Esophagus squamous epithelium (tissue), 5 donors: ENCODE results near the gene FGGY. TPM values are rescaled to one million over a fixed set of nuclear protein-coding genes. Genes with fewer than 3 reads are reported as not detected.

Source experiments
- DNase-seq: peaks from one replicate; lab custom pipeline; 2025; lab: John Stamatoyannopoulos, UW
- H3K27ac ChIP-seq, 4 donors: fragments of 200-600 bp; sonication (generic); one replicate each; pipeline ENCODE4 v1.5.1; 2016 to 2019; ENCODE audit warnings: mild to moderate bottlenecking in 1 of 4
- H3K27me3 ChIP-seq, 4 donors: fragments of 200-600 bp; sonication (generic); 1 replicate in 3 of 4; 2 replicates in 1 of 4; pipeline versions ENCODE4 v1.5.1 to v1.6.0; 2017 to 2021; ENCODE audit warnings: antibody characterized with exemption in 1 of 4
- H3K36me3 ChIP-seq, 3 donors: fragments of 200-600 bp; sonication (generic); one replicate each; pipeline ENCODE4 v1.5.1; 2016 to 2019
- H3K4me1 ChIP-seq, 3 donors: fragments of 200-600 bp; sonication (generic); one replicate each; pipeline ENCODE4 v1.5.1; 2017 to 2019
- H3K4me3 ChIP-seq, 4 donors: fragments of 200-600 bp; sonication (generic); 1 replicate in 3 of 4; 2 replicates in 1 of 4; pipeline ENCODE4 v1.5.1; 2016 to 2019; ENCODE audit warnings: mild to moderate bottlenecking in 2 of 4, moderate library complexity in 1 of 4
- H3K9me3 ChIP-seq, 3 donors: fragments of 200-600 bp; sonication (generic); one replicate each; pipeline ENCODE4 v1.5.1; 2016 to 2019
- CTCF ChIP-seq, 6 experiments: fragments of 450-650 bp in 4 of 6; fragments of 200-600 bp in 2 of 6; sonication (generic) in 2 of 6; IDR thresholded peaks; one replicate each; pipeline ENCODE4 v1.5.1; 2016 to 2019; ENCODE audit warnings: antibody characterized with exemption in 6 of 6, mild to moderate bottlenecking in 4 of 6, moderate library complexity in 4 of 6
- POLR2A ChIP-seq, 4 donors: fragments of 450-650 bp; IDR thresholded peaks; one replicate each; pipeline ENCODE4 v1.6.1; 2017; ENCODE audit warnings: antibody characterized with exemption in 4 of 4, mild to moderate bottlenecking in 4 of 4, moderate library complexity in 3 of 4
- WGBS, 2 donors: methylation state at CpG; one replicate each; pipeline ENCODE4 v1.1.5; 2018; 5-methylcytosine and 5-hydroxymethylcytosine counted together
- intact Hi-C: fragments of 100-400 bp; cut with DNase I; formaldehyde crosslinking; loops from one replicate; pipeline ENCODE4 v1.15.0; 2022
- total RNA-seq, 4 donors: library from RNA; depleted of rRNA; stranded (reverse); fragments of >200 nt; gene quantifications; one replicate each; pipeline ENCODE4 v1.1.0, GENCODE V29; 2016
- donor health status: DM: yes; HTN: yes; CAD: no.

FGGY gene
- total RNA-seq, 4 donors from 2014 or later: 6.0 to 18.1 (median 9.3) TPM

GRCh38 chr1:59670662-59671061 lies 373.8 kb downstream of the FGGY start:
- intact Hi-C loops: no loop called here

DNA sequence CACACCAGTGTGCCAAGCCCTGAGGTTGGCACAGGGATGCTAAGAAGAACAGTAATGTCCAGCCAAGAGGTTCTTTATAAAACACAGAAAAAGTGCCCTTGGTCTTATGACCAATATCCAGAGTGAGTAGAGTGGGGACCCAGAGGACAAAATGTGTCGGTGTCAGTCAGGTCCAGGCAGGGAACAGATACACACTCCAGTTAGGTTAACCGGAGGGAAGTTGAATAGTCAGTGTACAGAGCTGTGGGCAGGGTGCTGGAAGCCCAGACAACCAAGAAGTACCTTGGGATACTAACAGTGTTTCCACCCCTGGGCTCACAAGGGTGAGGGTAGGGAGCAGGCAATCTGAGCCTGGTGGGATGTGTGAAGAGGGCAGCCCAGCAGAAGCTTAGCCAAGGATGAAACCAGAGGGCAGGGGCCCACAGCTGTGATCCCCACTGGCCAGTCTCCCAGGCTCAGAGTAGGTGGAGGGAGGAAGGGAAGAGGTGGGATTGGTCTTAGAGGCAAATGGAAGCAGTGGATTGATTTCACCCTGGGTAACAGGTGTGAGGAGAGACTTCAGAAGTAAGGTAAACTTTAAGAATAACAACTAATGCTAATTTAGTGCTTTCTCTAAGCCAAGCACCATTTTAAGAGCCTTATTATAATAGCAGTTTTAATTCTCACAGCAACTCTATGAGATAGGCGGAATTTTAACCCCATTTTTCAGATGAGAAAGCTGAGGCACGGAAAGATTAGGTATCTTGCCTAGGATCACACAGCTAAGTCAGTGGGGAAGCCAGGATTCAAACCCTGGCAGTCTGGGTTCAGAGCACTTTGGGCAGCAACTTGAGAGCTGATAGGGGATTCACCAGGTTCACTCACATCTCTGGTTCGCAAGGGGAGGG lies 374.4 kb downstream of the FGGY start:
- peaks cover 18 to 68% (median 25%) of the 10 kb centered on the region in 3 donors for H3K4me1 ChIP-seq
- no peaks in the 10 kb centered on the region for H3K27me3 ChIP-seq
- DNase-seq: no peak
- intact Hi-C loops: no loop called here
- H3K36me3 ChIP-seq: no peaks in the 10 kb centered on the region
- peak overlapping the region in 3 of 4 donors; percentile 40 to 87 (median 57) for H3K27ac ChIP-seq
- no peaks in the 10 kb centered on the region for H3K9me3 ChIP-seq
- H3K4me3 ChIP-seq: no peak overlapping the region
- WGBS, 2 donors: 100% methylated on average over 4 of the region's 5 CpGs
- no peak for TF ChIP-seq CTCF (IDR thresholded peaks at IDR 0.05)
- TF ChIP-seq POLR2A (IDR thresholded peaks at IDR 0.05): no peak

More at GRCh38 chr1:59670662-59671061, 373.8 kb downstream of the FGGY start:
- Histone ChIP-seq H3K27ac (peak overlapping the region in 3 of 4 donors; percentile 40 to 87 (median 57)), H3K36me3 (no peaks in the 10 kb centered on the region), H3K27me3 (no peaks in the 10 kb centered on the region), H3K9me3 (no peaks in the 10 kb centered on the region), H3K4me3 (no peak overlapping the region), H3K4me1 (peaks cover 18 to 62% (median 25%) of the 10 kb centered on the region in 3 donors)
- WGBS, 2 donors: 78 to 82% methylated on average over 1 of the region's 1 CpG
- TF ChIP-seq POLR2A (IDR thresholded peaks at IDR 0.05) (no peak), CTCF (IDR thresholded peaks at IDR 0.05) (no peak)
- no peak for DNase-seq

DNA sequence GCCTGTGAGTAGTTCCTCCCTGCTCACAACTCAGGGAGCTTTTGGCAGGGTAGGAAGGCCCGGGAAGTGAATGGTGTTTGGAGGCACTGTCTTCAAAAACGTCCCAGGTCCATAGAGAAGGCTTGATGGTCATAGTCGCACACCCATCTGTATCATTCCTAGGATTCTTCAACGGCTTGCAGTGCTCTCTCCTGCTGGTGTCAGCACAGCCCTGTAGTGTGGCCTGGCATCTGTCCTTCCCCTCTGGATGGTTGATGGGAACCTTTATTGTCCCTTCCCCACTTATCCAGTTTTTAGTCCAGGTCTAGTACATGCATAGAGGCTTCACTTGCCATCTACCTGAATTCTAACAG lies 375.0 kb downstream of the FGGY start:
- WGBS, 2 donors: 80 to 94% methylated on average over 3 of the region's 4 CpGs
- TF ChIP-seq POLR2A (IDR thresholded peaks at IDR 0.05): no peak
- no peak for TF ChIP-seq CTCF (IDR thresholded peaks at IDR 0.05)
- no peaks in the 10 kb centered on the region for H3K9me3 ChIP-seq
- DNase-seq: no peak
- no peaks in the 10 kb centered on the region for H3K36me3 ChIP-seq
- H3K4me3 ChIP-seq: no peak overlapping the region
- peaks cover 18 to 70% (median 25%) of the 10 kb centered on the region in 3 donors for H3K4me1 ChIP-seq
- intact Hi-C loops: no loop called here
- H3K27ac ChIP-seq: peak overlapping the region in 2 of 4 donors; percentile 87 to 92
- no peaks in the 10 kb centered on the region for H3K27me3 ChIP-seq

DNA sequence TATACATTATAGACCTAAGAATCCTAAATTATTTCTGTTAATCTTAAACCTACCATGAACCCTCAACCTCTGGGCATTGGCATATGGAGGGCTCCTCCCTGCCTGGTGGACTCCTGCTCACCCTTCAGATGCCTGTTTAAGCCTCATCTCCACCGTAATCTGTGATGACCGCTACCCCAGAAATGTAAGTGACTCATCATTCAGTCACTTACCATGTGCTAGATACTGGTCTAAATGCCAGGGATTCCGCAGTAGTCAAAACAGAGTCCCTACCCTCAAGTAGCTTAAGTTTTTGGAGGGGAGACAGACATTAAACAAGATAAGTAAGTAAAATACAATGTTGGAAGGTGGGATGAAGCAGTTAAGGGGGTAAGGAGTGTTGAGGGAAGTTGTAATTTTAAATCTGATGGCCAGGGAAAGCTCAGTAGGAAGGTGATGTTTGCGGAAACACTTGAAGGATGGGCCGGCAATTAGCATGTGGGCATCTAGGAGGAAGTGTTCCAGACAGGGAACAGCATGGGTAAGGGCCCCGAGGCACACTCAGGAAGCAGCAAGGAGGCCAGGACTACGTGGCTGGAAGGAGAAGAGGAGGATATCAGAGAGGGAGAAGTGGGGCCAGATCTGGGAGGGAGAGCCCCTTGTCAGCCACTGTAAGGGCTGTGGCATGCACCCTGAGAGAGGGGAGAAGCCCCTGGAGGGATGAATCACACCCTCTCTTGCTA lies 376.1 kb downstream of the FGGY start:
- DNase-seq: no peak
- no peaks in the 10 kb centered on the region for H3K27me3 ChIP-seq
- peak overlapping the region; percentile 84 to 92 (median 86) for H3K27ac ChIP-seq
- intact Hi-C loops: no loop called here
- TF ChIP-seq CTCF (IDR thresholded peaks at IDR 0.05) (no peak), POLR2A (IDR thresholded peaks at IDR 0.05) (no peak)
- no peaks in the 10 kb centered on the region for H3K36me3 ChIP-seq
- H3K4me3 ChIP-seq: peak overlapping the region in 1 of 4 donors; percentile 5
- 36 to 38% methylated on average over 6 to 7 of the region's 7 CpGs for WGBS, 2 donors
- H3K9me3 ChIP-seq: no peaks in the 10 kb centered on the region
- peaks cover 23 to 78% (median 25%) of the 10 kb centered on the region in 3 donors for H3K4me1 ChIP-seq
